Fibroblast of upper back skin (primary cell): ENCODE measurements around the gene COL15A1.
A peak's percentile ranks its signal among the peaks of the same experiment; 100 is the strongest.

Experiments
- DNase-seq: peaks from one replicate; pipeline ENCODE4 v3.0.0-alpha.2; 2013

COL15A1 gene

DNA sequence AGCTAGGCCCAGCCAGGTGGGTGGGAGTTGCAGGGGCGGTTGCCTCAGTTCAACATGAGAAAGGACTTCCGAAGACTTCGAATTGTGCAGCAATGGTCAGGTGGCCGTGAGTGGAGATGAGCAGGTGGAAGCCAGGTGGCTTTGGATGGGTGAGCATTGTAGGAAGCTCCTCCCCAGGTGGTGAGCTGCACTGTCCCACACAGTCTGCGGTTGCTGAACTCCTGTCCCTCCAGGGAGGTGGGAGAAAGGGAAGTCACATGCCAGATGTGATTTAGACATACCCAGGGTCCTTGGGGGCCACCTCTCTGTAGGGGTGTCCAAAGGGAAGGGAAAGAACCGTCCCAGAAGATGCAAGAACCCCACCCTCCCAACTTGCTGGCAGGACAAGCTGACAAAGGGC is 30.4 kb downstream of the COL15A1 start:
- no peak for DNase-seq

DNA sequence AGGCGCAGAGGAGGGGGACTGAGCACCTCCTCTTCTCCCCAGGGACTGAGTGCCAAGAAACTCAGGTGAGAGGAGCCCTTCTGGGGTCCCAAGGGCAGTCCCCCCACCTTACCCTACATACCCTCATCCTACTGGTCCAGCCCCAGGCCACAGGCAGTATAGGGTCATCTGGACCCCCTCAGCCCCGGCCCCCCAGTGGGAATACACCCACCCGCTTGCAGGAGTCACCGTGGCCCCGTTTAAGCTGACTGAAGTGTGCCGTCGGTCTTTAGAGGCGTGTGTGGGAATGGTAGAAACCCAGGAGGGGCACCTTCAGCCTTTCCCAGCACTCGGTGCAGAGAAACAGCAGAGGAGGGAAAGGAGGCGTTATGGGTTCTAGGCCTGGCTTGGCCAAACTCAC is 30.8 kb downstream of the COL15A1 start:
- DNase-seq, result no peak

DNA sequence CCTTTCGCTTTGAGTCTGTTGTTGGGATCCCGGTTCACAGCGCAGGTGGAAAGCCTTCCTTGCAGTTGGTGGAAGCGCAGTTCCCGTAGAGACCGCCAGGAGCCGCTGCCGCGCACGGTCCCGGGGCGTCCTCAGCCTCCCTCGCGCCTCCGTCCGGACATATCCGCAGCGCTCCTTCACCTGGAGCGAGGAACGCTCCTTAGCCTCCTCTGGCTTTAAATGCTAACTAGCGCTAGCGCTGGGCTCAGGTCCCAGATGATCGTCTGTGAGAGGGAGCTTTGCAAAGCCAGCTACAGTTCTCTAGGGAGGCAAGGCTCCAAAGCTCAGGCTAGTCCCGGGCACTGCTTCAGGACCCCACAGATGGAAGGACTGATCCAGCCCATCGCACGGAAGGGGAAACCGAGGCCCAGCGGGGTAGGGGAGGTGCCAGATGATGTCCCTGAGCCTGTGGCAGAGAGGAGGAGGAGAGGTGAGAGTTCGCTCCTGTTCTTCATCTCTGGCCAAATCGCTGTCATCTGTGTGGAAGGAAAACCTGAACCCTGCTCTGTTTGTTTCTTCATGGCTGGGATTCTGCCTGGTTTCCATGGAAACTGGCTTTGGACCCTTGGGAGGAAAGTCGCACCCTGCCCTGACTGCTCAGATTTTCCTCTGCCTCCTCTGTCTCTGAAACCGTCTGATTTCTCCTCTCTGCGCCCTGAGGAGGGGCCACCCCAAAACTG is 31.4 kb downstream of the COL15A1 start:
- DNase-seq, result peak; percentile 62

DNA sequence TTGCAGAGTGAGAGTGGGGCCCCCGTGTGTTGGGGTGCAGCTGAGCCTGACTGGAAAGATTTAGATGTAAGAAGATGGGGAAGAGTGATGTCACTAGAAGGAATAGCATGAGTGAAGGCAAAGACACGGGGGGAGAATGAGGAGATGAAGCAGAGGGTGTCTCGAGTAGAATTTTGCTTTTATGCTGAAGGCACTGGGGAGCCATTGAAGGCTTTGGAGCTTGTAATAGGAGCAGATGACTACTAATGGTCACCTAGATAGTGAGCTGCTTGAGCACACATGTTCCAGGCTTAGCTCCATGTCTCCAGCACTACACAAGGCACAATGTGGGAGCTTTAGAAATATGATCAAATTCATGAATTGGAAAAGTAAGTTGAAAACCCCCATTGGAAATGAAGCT is 32.1 kb downstream of the COL15A1 start:
- no peak for DNase-seq

DNA sequence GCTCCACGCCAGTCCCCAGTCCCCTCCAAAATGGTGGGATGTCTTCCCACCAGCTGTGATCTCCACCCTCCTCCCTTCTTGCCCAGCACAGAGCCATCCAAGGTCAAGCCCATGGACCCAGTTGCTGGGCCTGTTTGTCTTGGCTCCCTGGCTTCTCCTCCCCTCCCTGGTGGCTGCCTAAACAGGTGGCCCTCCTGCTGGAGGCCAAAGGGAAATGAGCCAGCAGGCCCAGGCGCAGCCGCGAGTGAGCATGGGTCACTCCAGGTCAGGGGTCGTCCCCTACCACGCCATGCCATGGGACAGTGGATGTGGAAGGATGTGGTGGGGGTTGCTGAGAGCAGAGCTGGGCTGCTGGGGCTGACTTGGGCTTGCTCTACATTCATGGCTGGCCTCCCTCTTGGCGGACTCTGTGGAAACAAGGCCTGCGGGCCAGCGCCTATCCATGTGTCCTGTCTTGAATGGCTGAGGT is 33.6 kb downstream of the COL15A1 start:
- DNase-seq, result no peak

DNA sequence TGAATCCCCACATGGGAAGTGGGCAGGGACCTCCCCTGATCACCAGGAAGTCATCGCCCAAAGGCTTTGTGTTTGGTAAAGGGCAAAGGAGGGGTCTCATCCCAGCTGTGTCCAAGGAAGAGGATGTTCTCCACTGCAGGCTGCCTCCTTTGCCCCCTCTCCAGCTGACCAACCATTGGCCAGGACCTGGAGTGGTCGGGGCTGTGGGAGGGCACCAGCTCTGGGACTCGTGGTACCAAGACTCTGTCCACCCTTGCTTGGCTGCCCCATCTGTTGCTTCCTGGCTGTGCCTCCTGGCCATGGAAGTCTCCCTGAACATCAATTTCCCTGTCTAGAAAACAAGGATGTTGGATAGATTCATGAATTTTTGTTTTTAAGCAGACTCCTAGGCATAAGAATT is 34.1 kb downstream of the COL15A1 start:
- DNase-seq, result no peak

DNA sequence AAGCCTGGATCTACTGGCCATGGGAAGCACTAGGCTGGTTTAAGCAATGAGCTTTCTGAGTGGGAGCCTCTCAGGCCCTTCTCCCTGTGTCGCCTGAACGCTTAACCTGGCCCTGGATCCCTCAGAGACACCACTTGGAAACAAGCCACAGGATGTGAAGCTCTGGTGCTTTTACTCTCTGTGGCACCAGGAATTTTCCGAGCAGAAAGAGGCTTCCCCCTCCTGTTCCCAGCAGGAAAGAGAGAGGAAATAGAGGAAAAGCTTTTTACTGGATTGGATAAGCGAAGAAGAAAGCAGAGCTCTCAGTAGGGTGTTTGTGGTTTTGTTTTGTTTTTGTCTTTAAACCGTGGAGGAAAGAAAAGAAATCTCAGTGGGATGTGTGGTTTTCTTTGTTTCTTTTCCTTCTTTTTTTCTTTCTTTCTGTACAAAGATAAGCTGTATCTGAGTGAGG is 34.5 kb downstream of the COL15A1 start:
- no peak for DNase-seq

DNA sequence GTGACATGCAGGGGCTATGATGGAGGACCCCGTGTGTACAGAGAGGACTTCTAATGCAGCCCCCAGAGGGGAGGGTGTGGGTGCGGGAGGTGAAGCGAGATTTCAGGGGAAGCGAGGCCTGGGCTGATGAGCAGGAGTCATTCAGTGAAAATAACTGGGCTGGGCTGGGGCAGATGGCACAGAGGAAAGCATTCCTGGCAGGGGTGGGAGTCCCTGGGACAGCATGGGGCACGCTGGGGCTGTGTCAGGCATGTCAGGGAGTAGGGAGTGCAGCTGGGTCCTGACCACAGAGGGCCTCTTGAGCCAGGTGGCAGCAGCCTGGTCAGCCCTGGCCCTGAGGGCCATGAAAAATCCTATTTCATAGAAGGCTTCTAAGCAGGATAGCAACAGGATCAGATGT is 36.6 kb downstream of the COL15A1 start:
- DNase-seq, result no peak

DNA sequence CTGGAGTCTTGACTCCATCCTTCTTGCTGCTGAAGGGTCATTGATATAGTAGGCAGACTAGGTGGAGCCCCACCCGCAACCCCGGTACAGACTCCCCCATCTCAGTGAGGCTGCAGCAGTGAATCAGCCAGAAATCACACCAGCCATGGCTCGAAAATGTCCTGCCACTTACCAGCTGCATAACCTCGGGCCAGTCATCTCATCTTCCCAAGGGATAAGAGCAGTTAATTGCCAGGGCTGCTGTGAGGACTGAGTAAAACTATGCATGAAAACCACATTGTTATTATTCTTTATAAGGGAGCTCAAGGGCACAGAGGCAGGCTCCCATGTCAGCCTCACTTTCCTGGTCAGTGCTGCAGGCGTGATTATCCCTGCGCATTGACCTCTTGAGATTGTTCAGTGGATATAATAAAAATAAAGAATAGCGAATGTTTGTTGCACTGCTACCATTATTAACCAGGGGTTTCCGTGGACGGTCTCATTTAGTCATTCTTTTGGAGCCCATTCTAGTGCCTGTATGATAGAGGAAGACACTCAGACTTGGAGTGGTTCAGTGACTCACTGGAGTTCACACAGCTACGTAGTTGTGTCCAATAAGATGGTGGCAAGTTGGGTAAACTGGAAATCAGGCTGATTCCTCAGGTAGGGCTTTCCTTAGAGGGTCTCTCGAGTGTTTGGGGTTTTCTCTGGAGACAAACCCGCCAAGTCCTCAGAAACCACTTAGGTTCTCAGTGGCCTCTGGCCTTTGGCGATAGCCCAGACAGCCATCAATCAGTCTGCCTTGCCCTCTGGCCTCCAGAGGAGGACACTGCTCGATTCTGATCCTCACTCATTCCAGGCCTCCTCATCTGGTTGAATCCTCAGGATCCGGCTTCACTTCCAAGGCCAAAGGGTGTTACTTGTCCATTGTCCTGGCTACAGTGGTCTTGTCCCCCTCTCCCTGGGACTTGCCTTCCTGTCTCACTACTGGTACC is 39.9 kb downstream of the COL15A1 start:
- peak; percentile 81 for DNase-seq

DNA sequence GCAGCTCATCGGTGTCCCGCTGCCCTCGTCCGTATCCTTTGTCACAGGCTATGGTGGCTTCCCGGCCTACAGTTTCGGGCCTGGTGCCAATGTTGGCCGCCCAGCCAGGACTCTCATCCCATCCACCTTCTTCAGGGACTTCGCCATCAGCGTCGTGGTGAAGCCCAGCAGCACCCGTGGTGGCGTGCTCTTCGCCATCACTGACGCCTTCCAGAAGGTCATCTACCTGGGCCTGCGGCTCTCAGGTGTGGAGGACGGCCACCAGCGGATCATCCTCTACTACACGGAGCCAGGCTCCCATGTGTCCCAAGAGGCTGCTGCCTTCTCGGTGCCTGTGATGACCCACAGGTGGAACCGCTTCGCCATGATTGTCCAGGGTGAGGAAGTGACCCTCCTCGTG is 41.9 kb downstream of the COL15A1 start:
- no peak for DNase-seq

DNA sequence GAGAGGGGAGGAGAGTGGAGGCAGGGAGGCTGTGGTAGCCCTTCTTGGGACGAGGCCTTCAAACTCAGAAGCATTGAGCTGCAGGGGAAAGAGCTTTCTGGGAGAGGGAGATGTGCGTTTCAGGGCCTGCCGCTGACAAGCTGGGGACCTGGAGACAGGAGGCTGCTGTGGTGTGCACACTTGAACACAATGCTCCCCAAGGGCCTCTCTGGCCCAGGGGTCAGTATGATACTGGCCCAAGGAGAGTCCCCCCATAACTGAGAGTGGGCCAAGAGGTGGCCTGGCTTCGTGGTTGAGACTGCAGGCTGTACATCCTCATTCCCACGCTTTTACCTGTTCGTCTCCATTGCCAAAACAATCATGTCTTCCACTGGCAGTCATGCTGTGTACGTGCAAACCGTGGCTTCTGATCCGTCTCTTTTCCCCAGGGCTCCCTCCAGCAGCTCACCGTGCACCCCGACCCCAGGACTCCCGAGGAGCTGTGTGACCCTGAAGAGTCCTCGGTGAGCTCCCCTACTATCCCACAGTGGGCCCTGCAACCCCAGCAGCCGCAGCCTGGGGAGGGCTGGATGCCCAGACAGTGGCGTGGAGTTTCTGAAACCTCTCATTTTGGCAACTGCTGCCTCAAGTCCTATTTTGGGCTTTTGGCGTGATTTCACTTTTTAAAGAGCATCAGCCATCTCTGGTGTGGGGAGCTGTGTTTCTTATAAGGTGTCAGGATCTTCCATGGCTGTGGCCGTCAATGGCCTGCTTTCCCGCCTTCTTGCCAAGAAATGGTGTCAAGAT is 43.4 kb downstream of the COL15A1 start:
- no peak for DNase-seq

DNA sequence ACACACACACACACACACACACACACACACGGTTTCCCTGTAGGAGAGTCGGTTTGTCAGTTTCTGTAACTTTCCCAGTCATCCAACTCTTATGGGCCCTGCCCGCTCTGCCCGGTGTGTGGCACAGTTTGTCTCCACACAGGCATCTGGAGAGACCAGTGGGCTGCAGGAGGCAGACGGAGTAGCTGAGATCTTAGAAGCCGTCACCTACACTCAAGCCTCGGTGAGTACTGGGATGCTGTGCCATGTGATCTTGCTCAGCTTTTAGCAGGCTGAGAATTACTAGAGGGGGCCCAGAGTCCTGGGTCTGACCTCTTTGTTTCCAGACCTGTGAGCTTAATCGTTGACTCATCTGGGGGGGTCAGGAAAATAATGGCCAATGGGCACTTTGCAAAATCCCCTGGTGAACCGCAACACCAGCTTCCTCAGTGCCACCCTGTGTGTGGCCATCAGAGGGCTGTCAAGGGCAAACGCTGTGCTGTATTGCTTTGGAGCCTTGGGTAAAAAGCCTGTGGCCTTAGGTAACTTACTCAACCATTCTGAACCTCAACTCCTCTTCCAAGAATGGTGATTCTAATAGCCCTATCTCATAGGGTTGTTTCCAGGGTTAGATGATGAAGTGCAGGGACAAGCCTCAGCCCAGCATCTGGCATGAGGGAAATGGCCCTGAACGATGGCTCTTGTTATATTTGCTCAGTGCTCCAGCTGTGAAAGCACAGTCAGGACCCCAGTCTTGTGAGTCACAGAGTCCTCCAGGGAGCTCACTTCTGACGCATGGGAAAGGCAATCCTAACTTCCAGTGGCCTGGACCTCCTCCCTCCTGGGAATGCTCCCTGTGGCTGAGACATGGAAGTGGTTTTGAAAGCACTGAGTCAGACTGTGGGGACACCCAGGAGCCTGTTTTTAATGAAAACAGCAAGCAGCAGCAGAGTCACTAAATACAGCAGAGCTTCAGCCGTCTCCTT is 45.6 kb downstream of the COL15A1 start:
- peak; percentile 100 for DNase-seq

DNA sequence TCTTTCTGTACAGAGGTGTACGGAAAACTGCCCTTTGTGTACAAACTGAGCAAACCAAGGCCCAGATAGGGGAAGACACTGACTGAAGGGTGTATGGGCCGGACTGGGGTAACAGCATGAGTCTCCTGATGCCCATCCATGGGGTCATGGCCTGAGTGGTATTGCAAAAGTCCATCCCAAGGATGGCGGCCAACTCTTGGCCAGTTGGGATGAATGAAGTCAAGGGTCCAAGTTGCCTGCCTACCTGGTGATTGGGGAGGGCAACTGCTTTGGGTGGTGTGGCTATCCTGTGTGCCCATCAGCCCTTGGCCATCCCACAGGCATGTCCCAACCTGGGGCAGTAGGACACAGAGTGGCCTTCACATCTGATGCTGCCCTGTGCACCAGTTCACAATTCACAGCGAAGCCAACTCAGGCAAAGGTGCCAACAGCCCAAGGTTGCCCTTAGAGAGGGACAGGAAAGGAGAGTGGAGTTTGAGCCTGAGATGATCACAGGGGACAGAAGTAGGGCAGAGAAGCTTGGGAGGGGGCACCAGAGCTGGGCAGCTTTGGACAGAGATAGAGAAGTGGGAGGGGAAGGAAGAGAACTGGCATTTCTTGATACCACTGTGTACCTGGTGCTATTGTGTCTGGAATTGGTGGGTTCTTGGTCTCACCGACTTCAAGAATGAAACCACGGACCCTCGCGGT is 46.6 kb downstream of the COL15A1 start:
- no peak for DNase-seq

DNA sequence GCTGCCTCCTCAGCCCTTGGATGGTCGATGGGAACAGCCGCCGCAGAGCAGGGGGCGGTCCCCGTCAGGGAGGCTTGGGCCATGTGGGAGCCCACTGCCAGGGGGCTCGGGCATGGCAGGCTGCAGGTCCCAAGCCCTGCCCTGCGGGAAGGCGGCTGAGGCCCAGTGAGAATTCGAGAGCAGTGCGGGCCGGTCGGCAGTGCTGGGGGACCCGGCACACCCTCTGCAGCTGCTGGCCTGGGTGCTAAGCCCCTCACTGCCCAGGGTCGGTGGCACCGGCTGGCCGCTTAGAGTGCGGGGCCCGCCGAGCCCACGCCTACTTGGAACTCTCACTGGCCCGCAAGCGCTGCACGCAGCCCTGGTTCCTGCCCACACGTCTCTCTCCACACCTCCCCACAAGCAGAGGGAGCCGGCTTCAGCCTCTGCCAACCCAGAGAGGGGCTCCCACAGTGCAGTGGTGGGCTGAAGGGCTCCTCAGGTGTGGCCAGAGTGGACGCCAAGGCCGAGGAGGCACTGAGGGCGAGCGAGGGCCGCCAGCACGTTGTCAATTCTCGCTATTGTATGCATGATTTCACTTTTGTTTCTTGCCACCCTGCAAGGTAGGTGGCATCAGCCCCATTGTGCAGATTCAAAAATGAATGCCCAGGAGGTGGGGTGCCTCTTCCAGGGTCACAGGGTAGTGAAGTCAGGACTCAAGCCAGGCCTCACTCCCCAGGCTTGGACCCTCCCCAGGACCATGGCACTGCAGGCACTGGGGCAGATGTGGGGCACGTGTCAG is 48.6 kb downstream of the COL15A1 start:
- DNase-seq, result no peak

DNA sequence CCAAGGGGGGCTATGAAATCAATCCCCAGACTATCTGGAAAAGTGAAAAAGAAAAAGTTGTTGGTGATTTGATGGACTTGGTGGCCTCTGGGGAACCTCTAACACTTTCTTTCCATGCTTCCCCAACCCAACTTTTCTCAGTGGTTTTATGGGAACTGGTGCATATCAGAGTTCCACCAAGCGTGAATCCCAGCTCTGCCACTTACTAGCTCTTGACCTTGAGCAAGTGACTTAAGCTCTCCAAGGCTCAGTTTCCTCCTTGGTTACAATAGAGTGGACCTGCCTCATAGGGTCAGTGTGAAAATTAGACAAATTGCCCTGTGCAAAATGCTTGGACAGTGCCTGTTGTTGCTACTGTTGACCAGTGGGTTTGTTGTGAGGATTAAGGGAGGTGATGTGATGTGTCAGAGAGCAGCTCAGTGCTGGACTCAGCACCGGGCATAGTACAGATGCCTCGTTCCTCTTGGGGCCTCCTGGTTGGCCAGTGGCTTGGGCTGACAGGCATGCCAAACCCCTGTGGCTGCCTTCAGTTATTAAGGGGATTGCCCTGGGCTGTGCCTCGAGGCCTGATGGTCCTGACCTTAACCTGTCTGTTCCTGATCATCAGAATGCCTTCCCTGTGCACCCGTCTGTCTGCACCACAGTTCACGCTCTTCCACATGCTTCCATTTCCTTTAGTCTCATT is 49.3 kb downstream of the COL15A1 start:
- no peak for DNase-seq

DNA sequence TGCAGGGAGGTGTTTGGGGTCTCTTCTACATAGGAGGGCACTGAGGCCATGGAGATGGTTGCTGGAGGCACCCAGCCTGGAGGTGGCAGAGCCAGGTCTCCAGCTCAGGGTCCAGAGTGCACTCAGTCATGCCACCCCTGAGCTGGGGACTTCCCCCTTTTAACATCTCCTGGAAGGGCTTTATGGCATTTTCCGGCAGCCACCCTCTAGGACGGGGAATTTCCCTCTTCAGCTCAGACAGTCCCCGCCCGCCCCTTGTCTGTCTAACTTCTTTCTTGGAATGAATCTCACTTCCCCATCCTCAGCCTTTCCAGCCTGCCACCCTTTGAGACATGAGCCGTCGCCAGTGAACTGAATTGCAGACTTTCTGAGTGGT is 49.9 kb downstream of the COL15A1 start:
- DNase-seq, result no peak

DNA sequence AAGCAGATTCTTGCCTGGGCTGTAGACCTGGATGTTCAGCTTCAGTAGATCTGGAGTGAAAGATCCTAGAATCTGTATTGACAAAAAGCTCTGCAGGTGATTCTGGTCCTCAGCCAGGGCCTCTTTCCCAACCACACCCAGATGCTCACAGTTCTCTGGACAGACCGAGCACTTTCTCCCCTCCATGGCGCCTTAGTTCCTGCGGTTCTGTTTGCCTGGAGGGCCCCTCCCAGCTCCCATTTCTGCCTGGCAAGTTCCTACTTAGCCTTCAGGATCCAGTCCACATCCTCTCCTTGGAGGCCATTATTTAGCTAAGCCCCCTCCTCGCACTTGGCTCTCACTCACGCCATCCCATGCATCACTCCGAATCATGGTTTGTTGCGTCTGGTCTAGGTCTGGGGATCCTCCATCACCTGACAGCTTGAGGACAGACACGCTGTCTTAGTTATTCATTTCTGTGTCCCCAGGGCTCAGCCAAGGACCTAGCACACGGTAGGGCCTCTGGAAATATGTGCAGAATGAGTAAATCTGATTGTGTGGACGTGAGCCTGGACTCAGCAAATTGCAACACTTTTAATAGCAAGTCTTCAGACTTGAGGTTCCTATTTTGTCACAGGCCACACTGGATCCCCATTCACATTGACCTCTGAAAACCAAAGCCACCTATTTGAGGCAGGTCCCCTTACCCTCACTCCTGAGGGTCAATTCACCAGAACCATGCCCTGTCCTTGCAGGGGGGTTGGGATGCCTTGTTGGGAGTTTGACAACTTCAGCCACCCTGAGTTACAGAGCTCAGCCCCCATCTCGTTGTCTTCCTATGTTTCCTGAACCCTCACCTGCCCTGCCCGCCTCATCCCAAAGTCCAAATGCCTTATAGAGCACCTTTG is 50.7 kb downstream of the COL15A1 start:
- peak; percentile 23 for DNase-seq

DNA sequence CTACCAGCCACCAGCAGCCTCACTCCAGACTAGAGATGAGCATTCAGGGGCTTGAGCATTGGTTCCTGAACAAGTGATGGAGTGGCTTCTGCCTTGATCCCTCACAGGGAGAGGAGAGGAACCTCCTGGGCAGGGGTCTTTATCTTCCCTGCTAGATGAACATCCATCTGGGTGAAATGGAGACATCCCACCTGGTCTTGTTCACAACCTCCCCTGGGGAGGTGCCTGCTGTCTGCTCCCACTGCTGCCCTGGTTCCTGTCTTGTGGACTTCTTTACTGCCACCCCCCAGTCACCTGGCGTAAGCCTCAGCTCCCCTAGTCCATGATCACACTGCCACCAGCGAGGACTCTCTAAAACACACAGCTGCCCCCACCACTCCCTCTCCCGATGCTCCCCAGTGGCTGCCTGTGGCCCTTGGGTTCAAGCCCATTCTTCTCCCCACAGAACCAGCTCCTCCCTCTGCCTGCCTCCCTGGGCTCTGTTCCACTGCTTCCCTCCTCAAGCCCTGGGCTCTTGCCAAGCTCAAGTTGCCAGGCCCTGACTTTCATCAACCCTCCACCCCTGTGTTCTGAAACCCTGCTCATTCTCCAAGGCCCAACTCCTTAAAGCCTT is 51.5 kb downstream of the COL15A1 start:
- peak; percentile 42 for DNase-seq
